Fibroblast of villous mesenchyme (primary cell): ENCODE data around the gene CELF4. TPM values are rescaled to one million over a fixed set of nuclear protein-coding genes. Genes with fewer than 3 reads are reported as not detected.

Experiments
- DNase-seq: peaks from one replicate; pipeline ENCODE4 v3.0.0-alpha.2; 2010; ENCODE audit warnings: low read depth
- H3K4me3 ChIP-seq: 2 replicates; pipeline ENCODE4 v1.5.1; 2011; ENCODE audit warnings: low read depth, mild to moderate bottlenecking, low read length
- total RNA-seq: library from RNA; depleted of rRNA; stranded (reverse); fragments of >200 nt; gene quantifications from 2 replicates; pipeline ENCODE4 v1.2.3, GENCODE V29; 2012
- TF ChIP-seq, protein P1 (sequence below): IDR thresholded peaks from 2 replicates; pipeline ENCODE4 v1.5.1; 2012; ENCODE audit warnings: low read depth, mild to moderate bottlenecking, low read length; ENCODE audit not compliant: insufficient read depth

CELF4 gene
- total RNA-seq, 1 donor: not detected

DNA sequence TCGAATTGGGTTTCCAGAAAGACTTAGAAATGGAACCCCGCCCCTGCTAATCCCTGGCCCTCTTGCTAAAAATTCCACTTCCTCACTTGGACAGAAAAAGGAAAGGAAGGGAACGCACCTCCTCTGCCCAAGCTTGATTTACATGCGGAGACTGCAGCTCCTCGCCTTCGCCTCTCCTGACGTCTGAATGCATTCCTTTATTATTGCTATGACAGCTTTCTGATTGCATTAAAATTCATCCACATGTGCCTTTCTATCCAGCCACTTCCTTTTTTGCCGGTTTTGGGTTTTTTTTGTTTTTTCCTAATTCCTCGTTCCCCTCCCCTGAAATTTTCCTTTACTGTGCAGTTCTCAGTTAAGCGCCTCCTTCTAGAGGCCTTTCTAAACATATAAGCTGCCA is 287.8 kb downstream of the CELF4 start:
- DNase-seq: no peak
- H3K4me3 ChIP-seq: no peak overlapping the region
- TF ChIP-seq, protein P1, sequence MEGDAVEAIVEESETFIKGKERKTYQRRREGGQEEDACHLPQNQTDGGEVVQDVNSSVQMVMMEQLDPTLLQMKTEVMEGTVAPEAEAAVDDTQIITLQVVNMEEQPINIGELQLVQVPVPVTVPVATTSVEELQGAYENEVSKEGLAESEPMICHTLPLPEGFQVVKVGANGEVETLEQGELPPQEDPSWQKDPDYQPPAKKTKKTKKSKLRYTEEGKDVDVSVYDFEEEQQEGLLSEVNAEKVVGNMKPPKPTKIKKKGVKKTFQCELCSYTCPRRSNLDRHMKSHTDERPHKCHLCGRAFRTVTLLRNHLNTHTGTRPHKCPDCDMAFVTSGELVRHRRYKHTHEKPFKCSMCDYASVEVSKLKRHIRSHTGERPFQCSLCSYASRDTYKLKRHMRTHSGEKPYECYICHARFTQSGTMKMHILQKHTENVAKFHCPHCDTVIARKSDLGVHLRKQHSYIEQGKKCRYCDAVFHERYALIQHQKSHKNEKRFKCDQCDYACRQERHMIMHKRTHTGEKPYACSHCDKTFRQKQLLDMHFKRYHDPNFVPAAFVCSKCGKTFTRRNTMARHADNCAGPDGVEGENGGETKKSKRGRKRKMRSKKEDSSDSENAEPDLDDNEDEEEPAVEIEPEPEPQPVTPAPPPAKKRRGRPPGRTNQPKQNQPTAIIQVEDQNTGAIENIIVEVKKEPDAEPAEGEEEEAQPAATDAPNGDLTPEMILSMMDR: no peak

DNA sequence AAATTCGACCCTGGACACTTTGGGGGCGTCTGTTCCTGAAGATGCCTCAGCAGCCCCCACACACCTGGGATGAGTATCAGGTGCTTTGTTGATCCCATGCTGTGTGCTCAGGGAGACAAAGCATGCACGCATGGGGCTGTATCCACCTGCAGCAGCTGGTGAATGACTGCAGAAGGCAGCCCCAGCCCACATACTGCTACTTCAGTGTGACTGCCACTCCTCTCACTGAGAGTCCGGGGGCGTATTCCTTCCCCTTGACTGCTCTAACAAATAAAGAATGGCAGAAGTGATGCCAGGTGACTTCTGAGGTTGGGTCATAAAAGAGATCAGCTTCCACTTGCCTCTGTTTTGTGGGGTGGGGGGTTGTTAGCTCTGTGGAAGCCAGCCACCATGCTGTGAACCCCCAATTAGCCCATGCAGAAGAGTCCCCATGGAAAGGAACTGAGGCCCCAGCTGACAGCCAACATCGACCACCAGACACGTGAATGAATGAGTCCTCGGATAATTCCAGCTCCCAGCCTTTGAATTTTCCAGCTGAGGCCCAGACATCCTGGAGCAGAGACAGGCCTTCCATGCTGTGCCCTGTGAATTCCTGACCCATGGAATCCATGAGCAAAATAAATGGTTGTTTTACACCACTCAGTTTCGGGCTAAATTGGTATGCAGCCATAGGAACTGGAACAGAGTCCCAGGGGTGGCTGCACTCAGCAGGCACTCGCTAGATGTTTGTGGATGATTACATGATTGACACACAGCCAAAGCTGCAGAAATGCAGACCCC is 289.3 kb downstream of the CELF4 start:
- TF ChIP-seq, protein P1: no peak
- DNase-seq: no peak
- no peak overlapping the region for H3K4me3 ChIP-seq

DNA sequence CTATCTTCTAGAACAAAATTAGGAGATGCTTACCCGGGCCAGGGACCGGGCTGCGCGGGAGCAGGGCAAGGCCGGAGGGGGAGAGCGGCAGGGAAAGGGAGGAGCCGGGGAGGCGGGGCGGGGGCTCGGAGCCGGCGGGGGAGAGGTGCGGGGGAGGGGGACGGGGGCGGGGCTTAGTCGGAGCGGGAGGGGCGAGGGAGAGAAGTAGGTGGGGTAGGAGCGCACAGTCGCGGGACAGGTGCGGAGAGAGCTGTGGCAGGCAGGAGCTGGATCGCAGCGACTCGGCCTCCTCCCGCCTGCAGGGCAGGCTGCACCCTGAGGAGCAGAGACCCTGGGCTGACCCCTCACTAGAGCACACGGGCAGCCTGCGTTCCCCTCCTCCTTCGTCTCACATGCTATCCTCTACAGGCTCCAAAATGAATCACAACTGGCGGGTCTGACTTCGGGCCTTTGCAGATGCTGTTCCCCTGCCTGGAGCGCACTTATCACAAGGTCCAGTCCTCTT is 290.3 kb downstream of the CELF4 start:
- TF ChIP-seq, protein P1: no peak

DNA sequence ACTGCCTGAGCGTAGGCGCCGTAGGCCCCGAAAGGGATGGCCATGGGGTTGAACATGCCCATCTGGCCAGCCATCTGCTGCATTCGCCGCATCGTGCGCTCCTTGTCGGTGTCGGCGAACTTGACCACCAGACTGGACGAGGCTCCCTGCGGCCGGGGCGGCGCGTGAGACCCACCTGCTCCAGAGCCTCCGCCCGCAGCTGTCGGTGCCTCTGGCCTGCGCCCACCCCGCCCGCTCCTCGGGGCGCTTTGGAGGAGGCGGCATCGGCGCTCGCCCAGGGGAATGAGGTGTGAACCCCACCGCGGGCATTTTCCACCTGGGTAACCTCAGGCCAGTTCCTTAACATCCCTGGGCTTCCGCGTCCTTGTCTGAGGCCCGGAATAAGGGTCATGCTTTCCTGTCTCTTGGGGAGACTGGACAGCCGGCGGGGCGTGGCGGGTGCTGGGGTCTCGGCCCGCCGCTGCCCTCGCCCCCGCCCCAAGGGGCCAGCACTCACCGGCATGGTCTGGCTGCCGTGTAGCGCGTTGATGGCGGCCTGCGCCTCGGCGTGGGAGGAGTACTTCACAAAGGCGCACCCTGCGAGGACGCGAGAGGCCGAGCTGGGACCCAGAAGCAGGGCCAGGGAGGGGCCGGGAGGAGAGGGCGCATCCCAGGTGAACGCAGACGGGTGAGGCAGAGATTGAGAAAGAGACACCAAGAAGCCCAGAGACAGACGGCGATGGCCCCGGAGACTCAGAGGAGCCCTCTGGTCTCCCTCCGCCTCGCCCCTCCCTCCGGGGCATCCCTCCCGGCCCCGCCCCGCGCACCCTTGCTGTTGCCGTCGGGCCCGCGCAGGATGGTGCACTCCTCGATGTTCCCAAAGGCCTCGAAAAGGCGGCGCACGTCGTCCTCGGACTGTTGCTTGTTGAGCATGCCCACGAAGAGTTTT is 291.0 kb downstream of the CELF4 start:
- TF ChIP-seq, protein P1: no peak
- DNase-seq: no peak
- no peak overlapping the region for H3K4me3 ChIP-seq

More for the DNA sequence above, 290.3 kb downstream of the CELF4 start:
- no peak overlapping the region for H3K4me3 ChIP-seq
- DNase-seq: no peak

DNA sequence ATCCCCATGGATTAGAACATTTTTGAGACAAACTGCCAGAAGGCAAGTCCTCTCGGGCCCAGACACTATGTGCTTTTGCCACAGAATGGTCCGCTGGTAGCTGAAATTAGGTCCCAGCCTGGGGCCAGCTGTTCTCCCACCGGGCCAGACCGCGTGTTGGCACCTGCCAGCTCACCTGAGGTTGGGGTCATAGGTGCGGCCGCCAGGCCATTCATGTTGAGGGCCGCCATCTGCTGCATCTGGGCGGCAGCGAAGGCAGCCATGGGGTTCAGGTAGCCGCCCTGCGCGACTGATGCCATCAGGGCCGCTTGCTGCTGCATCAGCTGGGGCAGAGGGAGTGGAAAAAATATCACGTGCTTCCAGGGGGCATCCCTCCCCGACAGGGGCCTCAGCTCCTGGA is 292.8 kb downstream of the CELF4 start:
- no peak overlapping the region for H3K4me3 ChIP-seq
- TF ChIP-seq, protein P1: no peak
- DNase-seq: no peak

DNA sequence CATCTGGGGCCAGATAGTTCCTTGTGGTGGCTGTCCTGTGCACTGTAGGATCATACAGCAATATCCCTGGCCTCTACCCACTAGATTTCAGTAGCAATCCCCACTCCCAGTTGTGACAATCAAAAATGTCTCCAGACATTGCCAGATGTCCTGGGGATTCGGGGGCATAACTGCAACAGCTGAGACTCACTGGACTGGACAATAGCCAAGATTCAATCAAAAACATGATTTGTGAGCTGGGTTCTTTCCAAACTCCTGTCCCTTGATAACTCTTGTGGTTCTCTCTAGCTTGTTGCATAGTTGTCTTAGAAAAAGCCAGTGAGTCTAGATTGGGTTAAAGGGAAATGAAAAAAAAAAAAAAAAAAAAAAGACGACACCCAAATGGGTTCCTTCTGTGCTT is 293.4 kb downstream of the CELF4 start:
- TF ChIP-seq, protein P1: no peak
- DNase-seq: no peak

More for the DNA sequence above, 293.4 kb downstream of the CELF4 start:
- no peak overlapping the region for H3K4me3 ChIP-seq
